Limb (tissue), 2 donors: Measurements from ENCODE around the gene CT47C1.
A peak's percentile ranks its signal among the peaks of the same experiment; 100 is the strongest.

Source experiments
- DNase-seq, 2 donors: peaks; one replicate each; pipeline ENCODE4 v3.0.0-alpha.2; 2016; ENCODE audit errors: extremely low spot score in 2 of 2

The CT47C1 gene

GRCh38 chrX:119073200-119073905, 560 bp downstream of the CT47C1 start:
- no peak for DNase-seq

GRCh38 chrX:119073911-119074310, 1.1 kb downstream of the CT47C1 start:
- DNase-seq: no peak

GRCh38 chrX:119075270-119076025, 2.7 kb downstream of the CT47C1 start:
- DNase-seq: no peak

GRCh38 chrX:119082278-119082677, 9.5 kb downstream of the CT47C1 start:
- DNase-seq: no peak

GRCh38 chrX:119084766-119085165, 12.0 kb downstream of the CT47C1 start:
- DNase-seq: no peak

- DNase-seq: no peak
Observed at GRCh38 chrX:119087121-119087520, 14.3 kb downstream of the CT47C1 start.

GRCh38 chrX:119089619-119090018, 16.8 kb downstream of the CT47C1 start:
- DNase-seq: no peak

GRCh38 chrX:119090627-119091026, 17.8 kb downstream of the CT47C1 start:
- no peak for DNase-seq

- DNase-seq: no peak
Observed at GRCh38 chrX:119093991-119094735, 21.4 kb downstream of the CT47C1 start.

- no peak for DNase-seq
Observed at GRCh38 chrX:119094819-119095218, 22.0 kb downstream of the CT47C1 start.

- no peak for DNase-seq
Observed at GRCh38 chrX:119095936-119096335, 23.1 kb downstream of the CT47C1 start.

GRCh38 chrX:119101168-119101567, 28.4 kb downstream of the CT47C1 start:
- DNase-seq: no peak

- no peak for DNase-seq
Observed at GRCh38 chrX:119105826-119106225, 33.0 kb downstream of the CT47C1 start.

- DNase-seq: no peak
Observed at GRCh38 chrX:119107206-119107605, 34.4 kb downstream of the CT47C1 start.

- DNase-seq: peak; percentile 40 to 59
Observed at GRCh38 chrX:119118780-119119395, 46.1 kb downstream of the CT47C1 start.

GRCh38 chrX:119121341-119121740, 48.5 kb downstream of the CT47C1 start:
- DNase-seq: no peak
